Thoracic aorta (tissue), 2 donors: ENCODE results near the gene DGKD. TPM values are rescaled to one million over a fixed set of nuclear protein-coding genes. Genes with fewer than 3 reads are reported as not detected.

Experiments used
- ATAC-seq: fragments of 150-250 bp; one replicate; pipeline ENCODE4 v1.8.0; 2017; ENCODE audit warnings: low read depth; ENCODE audit not compliant: insufficient number of reproducible peaks, low FRiP score
- DNase-seq: peaks from one replicate; pipeline ENCODE4 v3.0.0-alpha.2; 2020; ENCODE audit warnings: low spot score
- H3K27ac ChIP-seq, 2 donors: fragments of 200-600 bp; sonication (generic); 1 replicate in 1 of 2; 2 replicates in 1 of 2; pipeline ENCODE4 v1.5.1; 2016; ENCODE audit warnings: mild to moderate bottlenecking in 2 of 2, moderate library complexity in 2 of 2
- H3K27me3 ChIP-seq: fragments of 200-600 bp; sonication (generic); replicated peaks from 2 replicates; pipeline ENCODE4 v1.6.0; 2016; ENCODE audit warnings: mild to moderate bottlenecking; ENCODE audit not compliant: insufficient read depth
- H3K36me3 ChIP-seq: fragments of 200-600 bp; sonication (generic); one replicate; pipeline ENCODE4 v1.5.1; 2016
- H3K4me1 ChIP-seq, 2 donors: fragments of 200-600 bp; sonication (generic); 1 replicate in 1 of 2; 2 replicates in 1 of 2; pipeline versions ENCODE4 v1.5.1 to v1.6.0; 2016; ENCODE audit warnings: low read depth in 2 of 2, mild to moderate bottlenecking in 1 of 2; ENCODE audit not compliant: control insufficient read depth in 1 of 2
- H3K4me3 ChIP-seq: fragments of 200-600 bp; sonication (generic); 2 replicates; pipeline ENCODE4 v1.5.1; 2016; ENCODE audit warnings: mild to moderate bottlenecking
- H3K9me3 ChIP-seq: fragments of 200-600 bp; sonication (generic); 2 replicates; pipeline ENCODE4 v1.5.1; 2016
- CTCF ChIP-seq: fragments of 200-600 bp; sonication (generic); IDR thresholded peaks from one replicate; pipeline ENCODE4 v1.5.1; 2019; ENCODE audit warnings: antibody characterized with exemption
- total RNA-seq, 2 donors: library from RNA; depleted of rRNA; stranded (reverse); fragments of >200 nt; gene quantifications; one replicate each; pipeline versions ENCODE4 v1.1.0 to v1.2.3, GENCODE V29; 2016

The DGKD gene
- total RNA-seq, 2 donors from 2014 or later: 47.3 to 47.9 TPM

- H3K4me3 ChIP-seq: no peak overlapping the region
- no peak for DNase-seq
- H3K27me3 ChIP-seq: no peaks in the 10 kb centered on the region
- TF ChIP-seq CTCF: no peak
- no peaks in the 10 kb centered on the region for H3K9me3 ChIP-seq
- H3K36me3 ChIP-seq: no peaks in the 10 kb centered on the region
- no peak for ATAC-seq
- H3K27ac ChIP-seq: no peak overlapping the region
- no peaks in the 10 kb centered on the region for H3K4me1 ChIP-seq
These were observed 11.1 kb upstream of the DGKD start for GRCh38 chr2:233343171-233343705.

- no peak for TF ChIP-seq CTCF
- H3K4me3 ChIP-seq: no peak overlapping the region
- ATAC-seq (no peak), DNase-seq (no peak)
- no peaks in the 10 kb centered on the region for H3K4me1 ChIP-seq
- H3K27ac ChIP-seq: no peak overlapping the region
- H3K36me3 ChIP-seq: no peaks in the 10 kb centered on the region
- no peaks in the 10 kb centered on the region for H3K9me3 ChIP-seq
- H3K27me3 ChIP-seq: no peaks in the 10 kb centered on the region
These were observed 7.9 kb upstream of the DGKD start for GRCh38 chr2:233346376-233346775.

- no peaks in the 10 kb centered on the region for H3K27me3 ChIP-seq
- H3K4me1 ChIP-seq: no peaks in the 10 kb centered on the region
- no peaks in the 10 kb centered on the region for H3K9me3 ChIP-seq
- no peak for ATAC-seq
- no peaks in the 10 kb centered on the region for H3K36me3 ChIP-seq
- no peak overlapping the region for H3K4me3 ChIP-seq
- H3K27ac ChIP-seq: no peak overlapping the region
- no peak for TF ChIP-seq CTCF
- no peak for DNase-seq
These were observed 7.4 kb upstream of the DGKD start for GRCh38 chr2:233346930-233347329.

- no peak for TF ChIP-seq CTCF
- Histone ChIP-seq H3K36me3 (no peaks in the 10 kb centered on the region), H3K27ac (no peak overlapping the region), H3K4me3 (no peak overlapping the region), H3K4me1 (peaks cover 3 to 7% of the 10 kb centered on the region in 2 donors), H3K27me3 (no peaks in the 10 kb centered on the region), H3K9me3 (no peaks in the 10 kb centered on the region)
- ATAC-seq (no peak), DNase-seq (no peak)
These were observed 5.0 kb upstream of the DGKD start for GRCh38 chr2:233349005-233349998.

GRCh38 chr2:233350708-233351107 lies 3.6 kb upstream of the DGKD start:
- ATAC-seq: no peak
- no peak overlapping the region for H3K4me3 ChIP-seq
- no peaks in the 10 kb centered on the region for H3K9me3 ChIP-seq
- H3K27ac ChIP-seq: no peak overlapping the region
- DNase-seq: no peak
- no peak for TF ChIP-seq CTCF
- H3K4me1 ChIP-seq: peaks cover 3 to 12% of the 10 kb centered on the region in 2 donors
- no peaks in the 10 kb centered on the region for H3K36me3 ChIP-seq
- no peaks in the 10 kb centered on the region for H3K27me3 ChIP-seq
